SK-N-SH (cell line): ENCODE measurements around the gene FBXO2. TPM values are rescaled to one million over a fixed set of nuclear protein-coding genes. Genes with fewer than 3 reads are reported as not detected.
A peak's percentile ranks its signal among the peaks of the same experiment; 100 is the strongest.

Source experiments
- CTCF ChIA-PET: fragments of 300-600, 350-600 bp; formaldehyde crosslinking; extraction: SDS; loops from one replicate; lab custom pipeline; 2021; lab: Yijun Ruan, JAX
- POLR2A ChIA-PET: fragments of 350-600 bp; sonication (Branson Sonifier 250); formaldehyde crosslinking; extraction: SDS; loops from one replicate; lab custom pipeline; 2020; ENCODE audit warnings: antibody characterized with exemption, inconsistent platforms; lab: Yijun Ruan, JAX
- DNase-seq: peaks from one replicate; pipeline ENCODE4 v3.0.0; 2012
- H2AFZ ChIP-seq: fragments of 200-600 bp; sonication (generic); 2 replicates; pipeline ENCODE4 v1.8.1; 2016; ENCODE audit warnings: antibody characterized with exemption, mild to moderate bottlenecking, low read depth
- H3F3A ChIP-seq: fragments of 200-600 bp; sonication (generic); replicated peaks from 2 replicates; pipeline ENCODE3; 2016; ENCODE audit warnings: antibody characterized with exemption, mild to moderate bottlenecking; ENCODE audit not compliant: insufficient read depth
- H3K27ac ChIP-seq, 2 experiments: fragments of 200-500 bp in 1 of 2; fragments of 200-600 bp in 1 of 2; sonication (Bioruptor generic) in 1 of 2; sonication (generic), shearing (Covaris generic) in 1 of 2; 2 replicates each; pipeline versions ENCODE4 v1.5.1 to v1.6.1; 2014 to 2016; ENCODE audit warnings: low read depth in 2 of 2, inconsistent platforms in 1 of 2, low read length in 1 of 2, mild to moderate bottlenecking in 1 of 2, mixed read lengths in 1 of 2
- H3K27me3 ChIP-seq: fragments of 200-600 bp; sonication (generic), shearing (Covaris generic); 2 replicates; pipeline ENCODE4 v1.6.1; 2016; ENCODE audit warnings: mixed run types; ENCODE audit not compliant: insufficient read depth
- H3K36me3 ChIP-seq, 2 experiments: fragments of 200-500 bp in 1 of 2; fragments of 200-600 bp in 1 of 2; sonication (Bioruptor generic) in 1 of 2; sonication (generic) in 1 of 2; replicated peaks in 1 of 2; 2 replicates each; pipeline versions ENCODE3 to v1.5.1; 2014 to 2016; ENCODE audit warnings: low read length in 1 of 2, mild to moderate bottlenecking in 1 of 2; ENCODE audit not compliant: insufficient read depth in 2 of 2, control insufficient read depth in 1 of 2
- H3K4me1 ChIP-seq, 2 experiments: fragments of 200-500 bp in 1 of 2; fragments of 200-600 bp in 1 of 2; sonication (Bioruptor generic) in 1 of 2; sonication (generic), shearing (Covaris generic) in 1 of 2; 2 replicates each; pipeline versions ENCODE4 v1.5.1 to v1.6.1; 2014 to 2016; ENCODE audit warnings: low read depth in 1 of 2, low read length in 1 of 2, mixed run types in 1 of 2; ENCODE audit not compliant: insufficient read depth in 2 of 2, control insufficient read depth in 1 of 2
- H3K4me2 ChIP-seq: fragments of 200-600 bp; sonication (generic), shearing (Covaris generic); 2 replicates; pipeline ENCODE4 v1.6.1; 2017; ENCODE audit warnings: mixed run types
- H3K4me3 ChIP-seq, 2 experiments: fragments of 200-500 bp in 1 of 2; fragments of 200-600 bp in 1 of 2; sonication (Bioruptor generic) in 1 of 2; sonication (generic), shearing (Covaris generic) in 1 of 2; 2 replicates each; pipeline versions ENCODE4 v1.5.1 to v1.8.1; 2014 to 2016; ENCODE audit warnings: low read depth in 2 of 2, inconsistent platforms in 1 of 2, low read length in 1 of 2, mild to moderate bottlenecking in 1 of 2, mixed read lengths in 1 of 2, moderate library complexity in 1 of 2
- H3K79me2 ChIP-seq: fragments of 200-600 bp; sonication (generic); 2 replicates; pipeline ENCODE4 v1.8.1; 2017; ENCODE audit warnings: mild to moderate bottlenecking; ENCODE audit not compliant: insufficient read depth
- H3K9ac ChIP-seq: fragments of 200-600 bp; sonication (generic); 2 replicates; pipeline ENCODE4 v1.6.1; 2017; ENCODE audit warnings: mixed run types
- H3K9me2 ChIP-seq: fragments of 200-600 bp; sonication (generic); 2 replicates; pipeline ENCODE4 v1.6.1; 2017; ENCODE audit warnings: mixed run types
- H3K9me3 ChIP-seq: fragments of 200-600 bp; sonication (generic); 2 replicates; pipeline ENCODE4 v1.6.1; 2017; ENCODE audit warnings: mixed run types, mild to moderate bottlenecking, moderate library complexity
- H4K20me1 ChIP-seq: fragments of 200-600 bp; sonication (generic); 2 replicates; pipeline ENCODE4 v1.6.1; 2017; ENCODE audit warnings: mild to moderate bottlenecking, mixed run types; ENCODE audit not compliant: insufficient read depth
- EP300 ChIP-seq, 2 experiments: IDR thresholded peaks; 2 replicates each; pipeline versions ENCODE4 v1.4.0 to v1.6.1; 2012; ENCODE audit warnings: borderline replicate concordance in 1 of 2, low read depth in 1 of 2, low read length in 1 of 2
- EZH2phosphoT487 ChIP-seq: fragments of 200-600 bp; sonication (generic); IDR thresholded peaks from 2 replicates; pipeline ENCODE4 v1.6.1; 2017; ENCODE audit warnings: low read depth, mixed run types, mild to moderate bottlenecking, antibody characterized with exemption, moderate library complexity, borderline replicate concordance
- FOXJ3 ChIP-seq: sonication (generic); formaldehyde crosslinking; IDR thresholded peaks from 2 replicates; pipeline ENCODE4 v1.5.1; 2020; ENCODE audit warnings: mild to moderate bottlenecking, missing genetic modification reagents
- FOXM1 ChIP-seq: IDR thresholded peaks from 2 replicates; pipeline ENCODE4 v1.4.0; 2012; ENCODE audit warnings: low read depth, mild to moderate bottlenecking
- GABPA ChIP-seq: IDR thresholded peaks from 2 replicates; pipeline ENCODE4 v1.4.0; 2012; ENCODE audit warnings: low read depth, mild to moderate bottlenecking
- MEF2A ChIP-seq: IDR thresholded peaks from 2 replicates; pipeline ENCODE4 v1.4.0; 2012; ENCODE audit warnings: low read depth, borderline replicate concordance
- POLR2AphosphoS5 ChIP-seq: IDR thresholded peaks from 2 replicates; pipeline ENCODE4 v1.6.1; 2012; ENCODE audit warnings: low read depth, low read length
- RAD21 ChIP-seq: IDR thresholded peaks from 2 replicates; pipeline ENCODE4 v1.6.1; 2012; ENCODE audit warnings: mild to moderate bottlenecking, low read length
- WGBS: methylation state at CpG from one replicate; pipeline ENCODE4 v1.1.6; 2017; ENCODE audit warnings: low lambda C conversion rate; 5-methylcytosine and 5-hydroxymethylcytosine counted together
- polyA plus RNA-seq, 3 experiments: library from polyadenylated mRNA; depleted of rRNA; stranded (reverse); fragments of >200 nt; gene quantifications; 2 replicates each; pipeline ENCODE4 v1.2.3, GENCODE V29; 2012
- TF ChIP-seq, protein P1 (sequence below): IDR thresholded peaks from 2 replicates; pipeline ENCODE4 v1.6.1; 2012; ENCODE audit warnings: mild to moderate bottlenecking, low read depth, low read length, moderate library complexity
- TF ChIP-seq, protein P2 (sequence below): fragments of 150-350 bp; IDR thresholded peaks from 2 replicates; pipeline ENCODE4 v1.6.1; 2016; ENCODE audit warnings: mild to moderate bottlenecking, low read depth, low read length

Gene FBXO2
- polyA plus RNA-seq, 1 of the 3 experiments (the other 2 are of a cell fraction) = 21.7 TPM

DNA sequence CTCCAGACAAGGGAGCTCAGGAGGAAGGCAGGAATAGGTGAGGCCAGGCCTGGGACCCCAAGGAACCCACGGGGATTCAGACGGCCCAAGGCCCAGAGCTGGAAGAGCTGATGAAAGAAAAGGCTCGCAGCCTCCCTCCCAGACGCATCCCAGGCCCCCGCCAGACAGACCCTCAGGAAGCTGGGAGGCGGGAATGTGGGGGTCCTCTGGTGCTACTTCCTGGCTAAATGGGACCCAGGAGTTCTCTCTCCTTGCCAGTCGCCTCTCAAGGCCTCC lies 430 bp downstream of the FBXO2 start:
- Histone ChIP-seq H3K9ac (no peak overlapping the region), H2AFZ (no peak overlapping the region), H4K20me1 (no peaks in the 10 kb centered on the region), H3K27ac (no peak overlapping the region), H3K4me2 (peak overlapping the region; percentile 85), H3K79me2 (peaks cover 6% of the 10 kb centered on the region; the same call in 1 of the 2 replicates), H3K9me2 (no peaks in the 10 kb centered on the region), H3K4me3 (peak overlapping the region; percentile 60 to 61; a peak in 3 of 4 replicates)
- DNase-seq = no peak
- POLR2A ChIA-PET = interaction anchor here (1.5 to 2.2 kb wide), 2 partner anchors 10 to 555 kb away, joined by 3 to 8 read pairs; partner anchors contain the start of genes EXOSC10 and FBXO6
- TF ChIP-seq POLR2AphosphoS5 (no peak), GABPA (no peak), EP300 (IDR thresholded peaks at IDR 0.05; ENCODE audit: borderline replicate concordance in 1 of 2, low read depth in 1 of 2, low read length in 1 of 2) (no peak), FOXM1 (no peak), FOXJ3 (no peak), RAD21 (no peak), MEF2A (no peak), EZH2phosphoT487 (no peak)
- TF ChIP-seq, protein P1, sequence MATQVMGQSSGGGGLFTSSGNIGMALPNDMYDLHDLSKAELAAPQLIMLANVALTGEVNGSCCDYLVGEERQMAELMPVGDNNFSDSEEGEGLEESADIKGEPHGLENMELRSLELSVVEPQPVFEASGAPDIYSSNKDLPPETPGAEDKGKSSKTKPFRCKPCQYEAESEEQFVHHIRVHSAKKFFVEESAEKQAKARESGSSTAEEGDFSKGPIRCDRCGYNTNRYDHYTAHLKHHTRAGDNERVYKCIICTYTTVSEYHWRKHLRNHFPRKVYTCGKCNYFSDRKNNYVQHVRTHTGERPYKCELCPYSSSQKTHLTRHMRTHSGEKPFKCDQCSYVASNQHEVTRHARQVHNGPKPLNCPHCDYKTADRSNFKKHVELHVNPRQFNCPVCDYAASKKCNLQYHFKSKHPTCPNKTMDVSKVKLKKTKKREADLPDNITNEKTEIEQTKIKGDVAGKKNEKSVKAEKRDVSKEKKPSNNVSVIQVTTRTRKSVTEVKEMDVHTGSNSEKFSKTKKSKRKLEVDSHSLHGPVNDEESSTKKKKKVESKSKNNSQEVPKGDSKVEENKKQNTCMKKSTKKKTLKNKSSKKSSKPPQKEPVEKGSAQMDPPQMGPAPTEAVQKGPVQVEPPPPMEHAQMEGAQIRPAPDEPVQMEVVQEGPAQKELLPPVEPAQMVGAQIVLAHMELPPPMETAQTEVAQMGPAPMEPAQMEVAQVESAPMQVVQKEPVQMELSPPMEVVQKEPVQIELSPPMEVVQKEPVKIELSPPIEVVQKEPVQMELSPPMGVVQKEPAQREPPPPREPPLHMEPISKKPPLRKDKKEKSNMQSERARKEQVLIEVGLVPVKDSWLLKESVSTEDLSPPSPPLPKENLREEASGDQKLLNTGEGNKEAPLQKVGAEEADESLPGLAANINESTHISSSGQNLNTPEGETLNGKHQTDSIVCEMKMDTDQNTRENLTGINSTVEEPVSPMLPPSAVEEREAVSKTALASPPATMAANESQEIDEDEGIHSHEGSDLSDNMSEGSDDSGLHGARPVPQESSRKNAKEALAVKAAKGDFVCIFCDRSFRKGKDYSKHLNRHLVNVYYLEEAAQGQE = no peak
- TF ChIP-seq, protein P2, sequence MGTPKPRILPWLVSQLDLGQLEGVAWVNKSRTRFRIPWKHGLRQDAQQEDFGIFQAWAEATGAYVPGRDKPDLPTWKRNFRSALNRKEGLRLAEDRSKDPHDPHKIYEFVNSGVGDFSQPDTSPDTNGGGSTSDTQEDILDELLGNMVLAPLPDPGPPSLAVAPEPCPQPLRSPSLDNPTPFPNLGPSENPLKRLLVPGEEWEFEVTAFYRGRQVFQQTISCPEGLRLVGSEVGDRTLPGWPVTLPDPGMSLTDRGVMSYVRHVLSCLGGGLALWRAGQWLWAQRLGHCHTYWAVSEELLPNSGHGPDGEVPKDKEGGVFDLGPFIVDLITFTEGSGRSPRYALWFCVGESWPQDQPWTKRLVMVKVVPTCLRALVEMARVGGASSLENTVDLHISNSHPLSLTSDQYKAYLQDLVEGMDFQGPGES = no peak
- TF ChIP-seq, all 33 proteins: peak for 0
- H3K9me3 ChIP-seq = no peaks in the 10 kb centered on the region
- H3K27me3 ChIP-seq = no peaks in the 10 kb centered on the region
- 82% methylated on average over 3 of the region's 7 CpGs for WGBS
- CTCF ChIA-PET = interaction anchor here (0.9 to 5.8 kb wide), 12 partner anchors 9 to 616 kb away, joined by 3 to 66 read pairs (median 6); partner anchors contain the start of gene FBXO6
- peaks cover 0 to 28% of the 10 kb centered on the region in 2 experiments; a peak in 1 of 4 replicates for H3K4me1 ChIP-seq
- peaks cover 3 to 5% of the 10 kb centered on the region in 2 experiments for H3K36me3 ChIP-seq
- H3F3A ChIP-seq = no peaks in the 10 kb centered on the region
